GM21381 (cell line): ENCODE results near the gene NR1H3.

ENCODE experiments used
- ATAC-seq: cut with Tn5 transposase; IDR thresholded peaks from one replicate; pipeline ENCODE4 v1.9.1; 2021; ENCODE audit warnings: mild to moderate bottlenecking, moderate library complexity; ENCODE audit not compliant: unreplicated experiment

The NR1H3 gene

DNA sequence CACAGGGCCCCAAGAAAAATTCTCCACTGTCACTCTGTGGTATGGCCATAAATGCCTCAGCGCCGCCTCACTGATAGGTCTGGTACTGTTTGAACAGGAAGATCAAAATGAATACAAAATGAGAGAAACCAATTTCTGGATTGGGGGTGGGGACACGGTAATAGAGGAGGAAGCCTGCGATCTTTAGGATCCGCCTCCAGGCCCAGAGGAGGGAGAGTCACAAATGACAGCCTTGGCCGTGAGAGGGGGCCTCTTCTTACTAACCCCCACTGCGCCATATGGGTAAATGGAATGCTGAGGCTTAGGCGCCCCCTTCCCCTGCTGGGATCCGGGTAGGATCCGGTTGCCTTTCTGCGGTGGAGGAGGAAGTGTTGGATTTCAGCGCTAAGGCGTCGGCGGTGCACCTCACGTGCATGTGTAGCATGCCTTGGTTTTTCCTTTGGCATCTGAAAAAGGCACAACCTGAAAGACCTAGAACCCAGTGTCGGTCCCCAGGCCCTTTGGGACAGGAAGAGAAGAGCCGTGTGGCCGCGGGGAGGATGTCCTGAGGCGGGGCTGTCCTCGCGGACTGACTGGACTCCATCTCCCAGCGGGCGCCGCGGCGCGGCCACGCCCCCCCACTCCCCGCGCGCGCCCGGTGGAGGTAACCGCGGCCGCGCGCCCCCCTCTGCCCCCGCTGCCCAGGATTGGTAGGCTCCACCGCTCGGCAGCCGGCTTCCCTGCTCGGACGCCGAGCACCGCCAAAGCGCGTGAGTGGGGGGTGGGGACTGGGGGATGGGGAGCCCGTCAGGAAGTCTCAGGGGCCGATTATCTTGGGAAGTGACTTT lies 11.4 kb downstream of the NR1H3 start:
- ATAC-seq = peak; percentile 43

DNA sequence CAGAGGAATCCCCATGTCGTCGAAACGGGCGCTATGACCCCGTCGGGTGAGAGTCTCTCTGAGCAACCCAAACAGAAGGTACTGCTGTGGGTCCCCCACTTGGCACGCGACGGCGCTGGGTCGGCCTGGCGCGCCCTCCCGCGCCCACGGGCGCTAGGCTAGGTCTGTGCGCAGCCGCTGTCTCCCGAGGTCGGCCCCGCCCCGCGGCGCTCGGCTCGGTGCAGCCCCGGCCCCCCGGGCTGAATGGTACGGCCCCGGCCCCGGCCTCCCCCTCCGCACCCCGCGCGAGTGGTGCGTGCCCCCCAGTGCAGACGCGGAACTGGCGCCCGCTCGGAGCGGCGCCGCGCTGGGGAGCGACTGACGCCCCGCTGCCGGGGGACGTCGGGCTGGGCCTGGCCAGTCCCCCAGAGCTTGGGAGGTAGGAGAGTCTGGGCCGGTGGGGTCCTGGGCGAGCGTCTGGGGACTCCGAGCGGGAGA lies 12.1 kb downstream of the NR1H3 start, which contains the start of gene MADD:
TSS of gene MADD (plus strand) at position 305 of the 477 bp plus-strand sequence.
- peak; percentile 69 for ATAC-seq

DNA sequence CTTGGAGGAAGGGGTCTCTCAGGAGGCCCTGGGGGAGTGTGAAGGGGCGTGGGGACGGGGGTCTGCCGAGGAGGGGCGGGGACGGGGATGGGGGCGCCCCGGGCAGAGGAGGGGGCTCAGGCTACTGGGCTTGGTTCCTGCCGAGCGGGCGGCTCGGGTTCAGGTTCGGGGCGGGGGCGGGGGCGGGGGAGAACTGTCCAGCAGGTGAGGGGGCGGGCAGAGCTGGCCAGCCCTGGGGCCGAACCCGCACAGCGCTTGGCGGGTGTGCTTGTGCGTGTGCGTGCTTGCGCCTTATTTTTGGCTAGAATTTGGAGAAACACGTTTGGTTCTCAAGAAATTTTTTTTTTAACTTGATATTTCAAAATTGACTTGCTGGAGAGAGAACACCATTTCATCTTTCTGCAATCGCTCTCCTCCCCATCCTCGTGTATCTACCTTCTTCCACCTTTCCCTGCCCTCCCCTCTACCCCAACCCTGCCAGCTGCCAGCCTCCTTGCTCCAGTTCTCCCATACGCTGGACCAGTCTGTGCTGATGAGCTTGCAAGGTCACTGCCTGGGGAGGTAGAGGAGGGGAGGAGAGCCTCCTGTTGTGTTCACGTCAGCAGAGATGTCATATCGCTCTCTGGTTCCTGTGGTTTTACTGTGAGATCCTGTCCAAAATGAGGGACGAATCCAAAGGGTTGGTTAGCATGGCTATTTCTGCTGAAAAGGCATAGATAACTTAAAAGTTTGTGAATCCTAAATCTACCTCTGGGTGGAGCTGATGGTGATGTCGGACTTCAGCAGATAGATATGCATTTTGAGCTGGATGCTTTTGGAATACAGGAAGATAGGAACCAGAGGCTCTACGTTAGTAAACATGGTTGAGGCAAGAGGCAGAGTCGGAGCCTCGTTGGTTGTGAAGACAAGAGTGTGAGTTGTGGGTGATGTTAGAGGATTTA lies 12.8 kb downstream of the NR1H3 start:
- no peak for ATAC-seq

GRCh38 chr11:47271328-47271727 lies 13.5 kb downstream of the NR1H3 start:
- no peak for ATAC-seq

DNA sequence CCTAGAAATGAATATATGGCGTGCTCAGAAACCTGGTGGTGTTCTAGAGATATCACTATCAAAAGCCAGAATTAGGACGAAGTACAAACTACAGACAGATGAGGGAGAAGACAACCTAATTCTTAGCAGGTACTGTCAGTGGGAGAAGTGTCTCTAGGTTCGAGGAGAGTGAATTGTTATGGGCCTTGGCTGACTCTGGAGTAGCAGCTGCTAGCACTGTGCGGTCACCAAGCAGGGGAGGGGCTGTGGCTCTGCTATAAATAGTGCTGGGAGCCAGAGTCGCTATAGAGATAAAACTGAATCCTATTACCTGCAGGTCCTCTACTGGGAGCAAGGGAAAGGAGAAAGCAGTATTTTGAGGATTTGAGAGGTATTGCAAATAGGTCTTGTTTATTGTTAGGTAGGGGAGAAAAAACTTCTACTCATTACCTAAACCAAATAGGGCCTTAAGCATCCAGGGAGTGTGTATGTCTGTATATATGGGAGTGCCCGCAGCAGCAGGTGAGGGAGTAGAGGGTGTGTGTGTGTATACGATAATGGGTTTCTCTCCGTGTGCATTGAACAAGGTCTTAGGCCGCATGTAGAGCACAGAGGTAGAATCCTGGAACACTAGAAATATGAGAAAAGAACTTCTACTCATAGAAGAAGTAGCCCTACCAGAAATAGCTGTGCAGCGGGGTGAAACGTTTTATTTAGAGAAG lies 14.3 kb downstream of the NR1H3 start:
- no peak for ATAC-seq

- ATAC-seq = no peak
These were observed 14.9 kb downstream of the NR1H3 start for GRCh38 chr11:47272706-47273105.

DNA sequence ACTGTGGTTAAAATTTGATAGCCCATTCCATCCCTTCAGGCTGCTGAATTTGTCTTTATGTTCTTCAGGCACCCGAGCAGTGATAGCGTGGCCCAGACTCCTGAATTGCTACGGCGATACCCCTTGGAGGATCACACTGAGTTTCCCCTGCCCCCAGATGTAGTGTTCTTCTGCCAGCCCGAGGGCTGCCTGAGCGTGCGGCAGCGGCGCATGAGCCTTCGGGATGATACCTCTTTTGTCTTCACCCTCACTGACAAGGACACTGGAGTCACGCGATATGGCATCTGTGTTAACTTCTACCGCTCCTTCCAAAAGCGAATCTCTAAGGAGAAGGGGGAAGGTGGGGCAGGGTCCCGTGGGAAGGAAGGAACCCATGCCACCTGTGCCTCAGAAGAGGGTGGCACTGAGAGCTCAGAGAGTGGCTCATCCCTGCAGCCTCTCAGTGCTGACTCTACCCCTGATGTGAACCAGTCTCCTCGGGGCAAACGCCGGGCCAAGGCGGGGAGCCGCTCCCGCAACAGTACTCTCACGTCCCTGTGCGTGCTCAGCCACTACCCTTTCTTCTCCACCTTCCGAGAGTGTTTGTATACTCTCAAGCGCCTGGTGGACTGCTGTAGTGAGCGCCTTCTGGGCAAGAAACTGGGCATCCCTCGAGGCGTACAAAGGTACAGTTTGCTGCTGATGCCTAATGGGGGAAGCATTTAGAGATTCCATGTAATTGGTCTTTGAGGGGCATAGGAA lies 16.9 kb downstream of the NR1H3 start:
- no peak for ATAC-seq

- no peak for ATAC-seq
These were observed 19.1 kb downstream of the NR1H3 start for GRCh38 chr11:47276923-47277322.

DNA sequence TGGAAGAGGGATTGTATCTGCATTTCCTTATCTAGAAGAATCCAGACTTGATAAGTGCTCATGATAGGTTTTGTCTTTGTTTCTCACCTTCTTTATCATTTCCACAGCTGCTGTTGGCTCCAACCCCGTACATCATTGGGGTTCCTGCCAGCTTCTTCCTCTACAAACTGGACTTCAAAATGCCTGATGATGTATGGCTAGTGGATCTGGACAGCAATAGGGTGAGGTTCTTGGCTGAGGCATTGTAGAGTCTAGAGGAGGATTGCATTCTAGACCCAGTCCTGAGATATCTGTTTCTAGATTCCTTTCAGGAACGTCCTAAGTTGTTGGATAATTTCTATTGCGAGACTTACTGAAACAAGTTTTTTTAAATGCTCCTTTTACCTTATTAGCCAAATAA lies 20.3 kb downstream of the NR1H3 start:
- no peak for ATAC-seq

- ATAC-seq = no peak
These were observed 21.0 kb downstream of the NR1H3 start for GRCh38 chr11:47278769-47279168.

DNA sequence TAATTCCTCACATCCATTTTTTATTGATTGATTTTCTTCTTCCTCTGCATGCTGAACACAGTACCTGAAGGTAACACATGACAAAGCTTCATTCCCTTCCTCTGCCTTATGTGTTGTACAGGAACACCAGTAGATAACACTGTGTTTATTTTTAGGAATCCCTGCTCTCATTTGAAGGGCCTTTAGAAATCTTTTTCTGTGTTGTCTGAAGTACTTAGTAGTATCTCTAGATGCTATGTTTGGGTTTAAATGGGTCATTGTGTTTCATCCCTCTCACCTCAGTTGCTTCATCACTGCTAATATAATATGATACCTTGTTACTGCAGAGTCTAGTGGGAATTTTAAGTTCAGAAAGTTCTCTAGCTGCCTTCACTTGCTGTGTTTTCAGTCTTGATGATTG lies 22.3 kb downstream of the NR1H3 start:
- ATAC-seq = no peak

- ATAC-seq = no peak
These were observed 23.1 kb downstream of the NR1H3 start for GRCh38 chr11:47280860-47281259.

- no peak for ATAC-seq
These were observed 24.7 kb downstream of the NR1H3 start for GRCh38 chr11:47282462-47282861.

GRCh38 chr11:47284151-47284550 lies 26.4 kb downstream of the NR1H3 start:
- no peak for ATAC-seq

DNA sequence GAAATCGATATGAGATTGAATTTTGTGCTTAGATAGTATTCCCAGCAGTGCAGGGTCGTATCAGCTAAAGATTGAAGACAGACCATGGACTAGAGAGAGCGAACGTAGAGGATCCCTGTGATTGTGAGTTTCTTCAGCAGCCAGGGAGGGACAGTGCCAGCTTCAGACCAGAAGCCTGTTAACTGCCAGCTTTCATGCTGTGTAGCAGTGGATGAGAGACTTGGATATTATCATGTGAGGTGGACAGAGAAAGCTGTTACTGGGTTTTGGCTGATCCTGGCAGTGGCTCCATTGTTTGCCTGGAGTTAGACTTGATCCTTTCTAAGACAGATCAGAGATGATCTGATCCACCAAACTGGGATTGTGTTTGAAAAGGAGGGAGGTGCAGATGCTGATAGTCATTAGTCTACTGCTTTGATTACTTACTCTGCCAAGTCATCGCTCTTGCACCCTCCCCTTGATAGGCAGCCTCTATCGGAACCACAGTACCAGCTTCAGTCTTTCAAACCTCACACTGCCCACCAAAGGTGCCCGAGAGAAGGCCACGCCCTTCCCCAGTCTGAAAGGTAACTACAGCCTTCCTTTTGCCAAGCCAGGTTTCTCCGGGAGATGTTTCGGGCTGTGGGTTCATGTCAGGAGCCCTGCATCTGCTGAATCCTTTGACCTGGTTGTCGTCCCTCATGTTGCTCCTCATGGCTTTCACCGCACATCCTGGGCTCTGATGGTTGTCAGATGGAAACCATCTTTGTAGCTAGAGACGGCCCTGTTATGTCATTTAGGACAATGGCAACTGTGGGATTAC lies 28.4 kb downstream of the NR1H3 start:
- ATAC-seq = no peak

- ATAC-seq = no peak
These were observed 30.3 kb downstream of the NR1H3 start for GRCh38 chr11:47288066-47288465.

- ATAC-seq = no peak
These were observed 32.1 kb downstream of the NR1H3 start for GRCh38 chr11:47289856-47290255.

- ATAC-seq = no peak
These were observed 37.6 kb downstream of the NR1H3 start for GRCh38 chr11:47295385-47295784.

- ATAC-seq = no peak
These were observed 38.2 kb downstream of the NR1H3 start for GRCh38 chr11:47296045-47296444.

GRCh38 chr11:47299078-47299477 lies 41.3 kb downstream of the NR1H3 start:
- no peak for ATAC-seq
